NCI-H187 treated with DMSO at 0.1 percent for 48 hours (cell line): ENCODE results near the gene DTWD1.
A peak's percentile ranks its signal among the peaks of the same experiment; 100 is the strongest.
"Not testable (repeated sequence)": the region's sequence is repeated elsewhere in the genome, so short reads cannot be mapped to it uniquely, and the experiment has no call there.

Source experiments
- DNase-seq: peaks from one replicate; lab custom pipeline; 2025; lab: John Stamatoyannopoulos, UW

The DTWD1 gene

GRCh38 chr15:49620658-49621368 lies at the start of gene DTWD1, which contains the start of gene FAM227B:
Gene DTWD1 (plus strand): TSS chr15:49621048. CDS start chr15:49625168, 4,120 bp downstream.
Gene FAM227B (minus strand): TSS chr15:49620818. CDS start chr15:49615171, 5,647 bp downstream.
- peak; percentile 76 for DNase-seq

GRCh38 chr15:49573421-49573820 lies 47.4 kb upstream of the DTWD1 start:
- DNase-seq, result no peak

GRCh38 chr15:49589030-49589429 lies 31.8 kb upstream of the DTWD1 start:
- DNase-seq, result no peak

- DNase-seq, result not testable (repeated sequence)
Measured at GRCh38 chr15:49592829-49593316, 28.0 kb upstream of the DTWD1 start.

GRCh38 chr15:49604625-49605409 lies 16.0 kb upstream of the DTWD1 start:
- DNase-seq, result no peak

- DNase-seq, result no peak
Measured at GRCh38 chr15:49605588-49605987, 15.3 kb upstream of the DTWD1 start.

GRCh38 chr15:49606594-49606993 lies 14.3 kb upstream of the DTWD1 start:
- DNase-seq, result no peak

GRCh38 chr15:49610157-49610918 lies 10.5 kb upstream of the DTWD1 start:
- DNase-seq, result no peak

GRCh38 chr15:49612240-49612639 lies 8.6 kb upstream of the DTWD1 start:
- DNase-seq, result not testable (repeated sequence)

GRCh38 chr15:49619226-49619625 lies 1.6 kb upstream of the DTWD1 start:
- no peak for DNase-seq

GRCh38 chr15:49620199-49620598 lies 649 bp upstream of the DTWD1 start:
- no peak for DNase-seq

- DNase-seq, result no peak
Measured at GRCh38 chr15:49621401-49621811, 558 bp downstream of the DTWD1 start.

GRCh38 chr15:49621887-49622286 lies 1.0 kb downstream of the DTWD1 start:
- DNase-seq, result no peak

- DNase-seq, result no peak
Measured at GRCh38 chr15:49622561-49622960, 1.7 kb downstream of the DTWD1 start.

GRCh38 chr15:49624056-49624455 lies 3.2 kb downstream of the DTWD1 start:
- DNase-seq, result no peak

GRCh38 chr15:49625460-49626036 lies 4.7 kb downstream of the DTWD1 start:
- no peak for DNase-seq

GRCh38 chr15:49627407-49627877 lies 6.6 kb downstream of the DTWD1 start:
- DNase-seq, result no peak

- DNase-seq, result no peak
Measured at GRCh38 chr15:49628379-49628778, 7.5 kb downstream of the DTWD1 start.

- DNase-seq, result no peak
Measured at GRCh38 chr15:49637857-49638256, 17.0 kb downstream of the DTWD1 start.

GRCh38 chr15:49644364-49644794 lies 23.5 kb downstream of the DTWD1 start:
- no peak for DNase-seq

GRCh38 chr15:49645277-49645676 lies 24.4 kb downstream of the DTWD1 start:
- no peak for DNase-seq

- DNase-seq, result peak; percentile 2
Measured at GRCh38 chr15:49645941-49646340, 25.1 kb downstream of the DTWD1 start.
